Activated CD8-positive, alpha-beta T cell treated with anti-CD3 and anti-CD28 coated beads for 36 hours (primary cell): ENCODE data around the gene POLR3B. TPM values are rescaled to one million over a fixed set of nuclear protein-coding genes. Genes with fewer than 3 reads are reported as not detected.

ENCODE experiments used
- ATAC-seq: fragments of 200-7000 bp; cut with Tn5 transposase; one replicate; pipeline ENCODE4 v1.10.0; 2021; ENCODE audit warnings: mild to moderate bottlenecking, moderate library complexity
- CTCF ChIA-PET: fragments of 350-600 bp; sonication (Branson Sonifier 250); formaldehyde crosslinking; loops from one replicate; lab custom pipeline; 2021; ENCODE audit warnings: antibody characterized with exemption; lab: Charles Lee
- POLR2A ChIA-PET: fragments of 350-600 bp; sonication (Branson Sonifier 250); formaldehyde crosslinking; loops from one replicate; lab custom pipeline; 2021; ENCODE audit warnings: antibody characterized with exemption; lab: Charles Lee
- DNase-seq: peaks from one replicate; pipeline ENCODE4 v3.0.0-alpha.2; 2020
- H3K27ac Mint-ChIP-seq: one replicate; pipeline ENCODE4 v1.8.0; 2021; ENCODE audit warnings: mild to moderate bottlenecking, mixed read lengths
- H3K27me3 Mint-ChIP-seq: one replicate; pipeline ENCODE4 v1.8.0; 2021; ENCODE audit warnings: mixed read lengths
- H3K36me3 Mint-ChIP-seq: one replicate; pipeline ENCODE4 v1.8.0; 2021; ENCODE audit warnings: low read depth, mixed read lengths
- H3K4me1 Mint-ChIP-seq: one replicate; pipeline ENCODE4 v1.8.0; 2021; ENCODE audit warnings: low read depth, mixed read lengths
- H3K4me3 Mint-ChIP-seq: one replicate; pipeline ENCODE4 v1.8.0; 2021; ENCODE audit warnings: mild to moderate bottlenecking, moderate library complexity, mixed read lengths
- H3K9me3 Mint-ChIP-seq: one replicate; pipeline ENCODE4 v1.8.0; 2021; ENCODE audit warnings: mixed read lengths
- intact Hi-C: fragments of 100-400 bp; cut with micrococcal nuclease; formaldehyde crosslinking; loops from one replicate; pipeline ENCODE4 v1.10.0; 2022
- total RNA-seq, 2 experiments: library from RNA; stranded (reverse); gene quantifications; one replicate each; pipeline ENCODE4 v1.2.3, GENCODE V29; 2021
- TF ChIP-seq, protein P1 (sequence below): fragments of 200-600 bp; IDR thresholded peaks from one replicate; pipeline ENCODE4 v1.8.0; 2022; ENCODE audit warnings: antibody characterized with exemption, mild to moderate bottlenecking

POLR3B gene
- total RNA-seq, 2 experiments from 2014 or later = 8.3 to 9.5 TPM

DNA sequence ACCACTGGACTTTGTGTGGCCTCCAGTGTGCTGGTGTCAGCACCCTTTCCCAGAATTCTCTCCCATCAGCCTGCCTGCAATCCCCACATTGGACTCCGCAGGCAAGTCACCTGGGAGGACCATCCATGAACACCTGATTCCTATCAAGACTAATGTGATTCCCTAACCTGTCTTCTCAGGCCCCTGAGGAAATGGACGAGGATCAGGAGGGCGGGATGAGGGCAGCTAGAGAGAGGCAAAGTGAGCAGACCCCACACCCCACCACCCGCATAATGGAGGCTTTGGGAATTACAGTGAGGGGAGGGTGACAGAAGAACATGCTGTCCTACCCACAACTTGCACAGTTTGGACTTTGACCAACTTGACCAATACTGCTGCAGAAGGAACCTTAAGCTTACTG lies 164.4 kb downstream of the POLR3B start:
- DNase-seq = no peak
- Mint-ChIP-seq H3K4me3 (no peak overlapping the region), H3K27ac (no peak overlapping the region), H3K4me1 (no peaks in the 10 kb centered on the region), H3K36me3 (no peaks in the 10 kb centered on the region), H3K27me3 (peaks cover 10% of the 10 kb centered on the region), H3K9me3 (no peaks in the 10 kb centered on the region)
- ChIA-PET CTCF (no interaction called here), POLR2A (no interaction called here)
- intact Hi-C loops = no loop called here
- TF ChIP-seq, protein P1, sequence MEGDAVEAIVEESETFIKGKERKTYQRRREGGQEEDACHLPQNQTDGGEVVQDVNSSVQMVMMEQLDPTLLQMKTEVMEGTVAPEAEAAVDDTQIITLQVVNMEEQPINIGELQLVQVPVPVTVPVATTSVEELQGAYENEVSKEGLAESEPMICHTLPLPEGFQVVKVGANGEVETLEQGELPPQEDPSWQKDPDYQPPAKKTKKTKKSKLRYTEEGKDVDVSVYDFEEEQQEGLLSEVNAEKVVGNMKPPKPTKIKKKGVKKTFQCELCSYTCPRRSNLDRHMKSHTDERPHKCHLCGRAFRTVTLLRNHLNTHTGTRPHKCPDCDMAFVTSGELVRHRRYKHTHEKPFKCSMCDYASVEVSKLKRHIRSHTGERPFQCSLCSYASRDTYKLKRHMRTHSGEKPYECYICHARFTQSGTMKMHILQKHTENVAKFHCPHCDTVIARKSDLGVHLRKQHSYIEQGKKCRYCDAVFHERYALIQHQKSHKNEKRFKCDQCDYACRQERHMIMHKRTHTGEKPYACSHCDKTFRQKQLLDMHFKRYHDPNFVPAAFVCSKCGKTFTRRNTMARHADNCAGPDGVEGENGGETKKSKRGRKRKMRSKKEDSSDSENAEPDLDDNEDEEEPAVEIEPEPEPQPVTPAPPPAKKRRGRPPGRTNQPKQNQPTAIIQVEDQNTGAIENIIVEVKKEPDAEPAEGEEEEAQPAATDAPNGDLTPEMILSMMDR = no peak
- ATAC-seq = no peak

DNA sequence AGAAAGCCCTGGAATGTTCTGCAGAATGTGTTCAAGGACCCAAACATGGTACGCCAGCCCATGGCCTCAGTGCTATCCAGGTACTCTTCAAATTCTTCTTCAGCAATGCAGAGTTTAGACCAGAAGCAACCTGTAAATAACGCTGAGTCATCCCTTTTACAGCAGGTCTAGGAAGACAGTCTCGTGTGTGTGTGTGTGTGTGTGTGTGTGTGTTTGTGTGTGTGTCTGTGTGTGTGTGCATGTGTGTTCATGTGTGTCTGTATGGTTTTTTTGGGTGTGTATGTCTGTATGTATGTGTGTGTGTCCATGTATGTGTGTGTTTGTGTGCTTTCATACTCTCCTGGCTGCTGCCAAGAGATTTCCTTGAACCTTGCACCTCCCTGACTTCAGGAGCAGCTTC lies 165.2 kb downstream of the POLR3B start:
- TF ChIP-seq, protein P1 = no peak
- H3K4me3 Mint-ChIP-seq = no peak overlapping the region
- intact Hi-C loops = no loop called here
- no peaks in the 10 kb centered on the region for H3K4me1 Mint-ChIP-seq
- POLR2A ChIA-PET = no interaction called here
- no peaks in the 10 kb centered on the region for H3K36me3 Mint-ChIP-seq
- DNase-seq (no peak), ATAC-seq (no peak)
- H3K27ac Mint-ChIP-seq = no peak overlapping the region
- H3K27me3 Mint-ChIP-seq = peaks cover 11% of the 10 kb centered on the region
- H3K9me3 Mint-ChIP-seq = no peaks in the 10 kb centered on the region
- CTCF ChIA-PET = no interaction called here

DNA sequence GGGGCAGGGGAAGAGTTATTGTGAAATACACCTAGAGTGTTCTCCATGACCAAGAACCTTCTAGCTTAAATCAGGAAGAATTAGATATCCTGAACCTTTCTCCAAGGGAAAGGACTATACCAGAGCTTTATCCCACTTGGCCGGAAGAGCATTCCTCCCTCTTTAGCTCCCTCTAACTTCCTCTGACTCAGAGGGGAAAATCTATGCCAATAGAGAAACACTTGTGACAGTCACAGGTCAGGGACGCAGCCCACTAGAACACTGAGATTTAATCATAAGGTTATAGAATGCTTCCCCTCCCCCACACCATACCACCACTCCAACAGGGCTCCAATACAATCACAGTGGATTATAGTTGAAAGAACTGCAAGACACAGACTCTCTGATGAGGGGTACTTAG lies 169.8 kb downstream of the POLR3B start:
- TF ChIP-seq, protein P1 = no peak
- Mint-ChIP-seq H3K36me3 (no peaks in the 10 kb centered on the region), H3K27ac (no peak overlapping the region), H3K4me1 (no peaks in the 10 kb centered on the region), H3K4me3 (no peak overlapping the region), H3K9me3 (no peaks in the 10 kb centered on the region), H3K27me3 (peaks cover 10% of the 10 kb centered on the region)
- ChIA-PET POLR2A (no interaction called here), CTCF (no interaction called here)
- intact Hi-C loops = no loop called here
- DNase-seq (no peak), ATAC-seq (no peak)

DNA sequence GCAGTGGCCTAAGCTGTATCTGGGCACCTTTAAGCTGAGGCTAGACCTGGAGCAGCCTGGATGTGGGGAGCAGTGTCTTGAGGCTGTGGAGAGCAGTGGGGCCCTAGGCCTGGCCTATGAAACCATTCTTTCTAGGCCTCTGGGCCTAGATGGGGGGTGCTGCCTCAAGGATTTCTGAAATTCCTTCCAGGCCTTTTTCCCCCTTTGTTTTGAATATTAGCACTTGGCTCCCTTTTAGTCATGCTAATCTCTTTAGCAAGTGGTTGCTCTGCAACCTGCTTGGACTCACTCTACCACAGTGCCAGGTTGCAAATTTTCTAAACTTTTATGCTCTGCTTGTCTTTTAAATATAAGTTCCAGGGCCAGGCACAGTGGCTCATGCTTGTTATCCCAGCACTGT lies 183.7 kb downstream of the POLR3B start:
- ChIA-PET CTCF (no interaction called here), POLR2A (no interaction called here)
- ATAC-seq (no peak), DNase-seq (no peak)
- Mint-ChIP-seq H3K27ac (no peak overlapping the region), H3K9me3 (peaks cover 1% of the 10 kb centered on the region), H3K36me3 (no peaks in the 10 kb centered on the region), H3K4me1 (no peaks in the 10 kb centered on the region), H3K4me3 (no peak overlapping the region), H3K27me3 (peaks cover 2% of the 10 kb centered on the region)
- TF ChIP-seq, protein P1 = no peak
- intact Hi-C loops = no loop called here

DNA sequence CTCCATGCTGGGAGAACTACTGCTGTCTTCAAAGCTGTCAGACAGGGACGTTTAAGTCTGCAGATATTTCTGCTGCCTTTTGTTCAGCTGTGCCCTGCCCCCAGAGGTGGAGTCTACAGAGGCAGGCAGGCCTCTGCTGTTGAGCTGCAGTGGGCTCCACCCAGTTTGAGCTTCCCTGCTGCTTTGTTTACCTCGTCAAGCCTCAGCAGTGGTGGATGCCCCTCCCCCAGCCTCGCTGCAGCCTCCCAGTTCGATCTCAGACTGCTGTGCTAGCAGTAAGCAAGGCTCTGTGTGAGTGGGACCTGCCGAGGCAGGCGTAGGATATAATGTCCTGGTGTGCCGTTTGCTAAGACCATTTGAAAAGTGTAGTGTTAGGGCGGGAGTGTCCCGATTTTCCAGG lies 193.9 kb downstream of the POLR3B start:
- H3K36me3 Mint-ChIP-seq = peaks cover 5% of the 10 kb centered on the region
- ATAC-seq (no peak), DNase-seq (no peak)
- H3K27ac Mint-ChIP-seq = no peak overlapping the region
- ChIA-PET CTCF (no interaction called here), POLR2A (no interaction called here)
- H3K4me3 Mint-ChIP-seq = no peak overlapping the region
- peaks cover 28% of the 10 kb centered on the region for H3K27me3 Mint-ChIP-seq
- no peaks in the 10 kb centered on the region for H3K4me1 Mint-ChIP-seq
- intact Hi-C loops = no loop called here
- peaks cover 17% of the 10 kb centered on the region for H3K9me3 Mint-ChIP-seq
- TF ChIP-seq, protein P1 = no peak
